ENCODE results near the gene ASAH2. TPM values are rescaled to one million over a fixed set of nuclear protein-coding genes. Genes with fewer than 3 reads are reported as not detected.

Gene ASAH2
- total RNA-seq, 1 experiment from 2014 or later = 4.6 TPM

GRCh38 chr10:50222199-50222598 is 29.1 kb downstream of the ASAH2 start:
- no peak for TF ChIP-seq CTCF (conservative IDR thresholded peaks at IDR 0.05)
- H4K8ac ChIP-seq (replicated peaks; ENCODE audit: insufficient read length, low read depth, low read length) = no peak overlapping the region
- H3K27ac ChIP-seq (ENCODE audit: insufficient read length, low read depth, low read length) = no peak overlapping the region
- no peaks in the 10 kb centered on the region for H3K79me2 ChIP-seq (ENCODE audit: insufficient read depth, low read length)
- no peak overlapping the region for H3K9ac ChIP-seq (ENCODE audit: extremely low read depth, insufficient read length, low read length)
- no peak overlapping the region for H2BK20ac ChIP-seq (ENCODE audit: low read depth, low read length, poor library complexity, severe bottlenecking)
- no peak overlapping the region for H3K23ac ChIP-seq (ENCODE audit: insufficient read length, low read depth, low read length)
- H2BK120ac ChIP-seq (ENCODE audit: low read depth, low read length, poor library complexity, severe bottlenecking) = no peak overlapping the region
- no peak overlapping the region for H2AFZ ChIP-seq (ENCODE audit: low read length)
- H3K4me2 ChIP-seq (ENCODE audit: insufficient read depth, insufficient read length, low read length) = no peak overlapping the region
- no peak overlapping the region for H4K91ac ChIP-seq (ENCODE audit: insufficient read length, low read depth, low read length)
- no peak overlapping the region for H2AK5ac ChIP-seq (ENCODE audit: insufficient read length, low read length)
- no peak overlapping the region for H3K27ac Mint-ChIP-seq
- H3K14ac ChIP-seq (ENCODE audit: insufficient read depth, low read length) = no peak overlapping the region
- DNase-seq = no peak
- no peak overlapping the region for H3K18ac ChIP-seq (ENCODE audit: insufficient read length, low read depth, low read length)
- no peak overlapping the region for H2BK5ac ChIP-seq (ENCODE audit: insufficient read length, low read length)
- no peaks in the 10 kb centered on the region for H3K23me2 ChIP-seq (ENCODE audit: insufficient read length, low read depth, low read length, poor library complexity, severe bottlenecking)
- H4K5ac ChIP-seq (ENCODE audit: insufficient read length, low read depth, low read length) = no peak overlapping the region
- no peaks in the 10 kb centered on the region for H3K36me3 Mint-ChIP-seq (ENCODE audit: insufficient read depth in 1 of 3, low read depth in 3 of 3)
- WGBS (ENCODE audit: extremely low coverage, insufficient read length, low lambda C conversion rate) = no CpG with 5 or more reads among the region's 2 CpGs
- H3K27me3 Mint-ChIP-seq (ENCODE audit: low read depth) = no peaks in the 10 kb centered on the region
- H3K4me3 Mint-ChIP-seq = no peak overlapping the region
- H3T11ph ChIP-seq (ENCODE audit: low read length) = no peak overlapping the region
- no peaks in the 10 kb centered on the region for H3K27me3 ChIP-seq (ENCODE audit: insufficient read depth, low read length)
- no peak overlapping the region for H2BK12ac ChIP-seq (ENCODE audit: insufficient read length, low read depth, low read length)
- no peak overlapping the region for H3K4ac ChIP-seq (ENCODE audit: low read depth, low read length)
- no peak overlapping the region for H3K56ac ChIP-seq (ENCODE audit: insufficient read length, low read depth, low read length)
- no peaks in the 10 kb centered on the region for H3K9me3 ChIP-seq (ENCODE audit: control insufficient read depth, low read depth, low read length)
- H3K4me1 ChIP-seq (ENCODE audit: insufficient read depth, low read length) = no peaks in the 10 kb centered on the region
- no peaks in the 10 kb centered on the region for H3K9me3 Mint-ChIP-seq
- H2BK15ac ChIP-seq (ENCODE audit: low read depth, low read length) = no peak overlapping the region
- H3K4me1 Mint-ChIP-seq = 0 out of 4 replicates have a peak, but pooled peaks cover 0 to under 1% of the 10 kb centered on the region in 2 experiments
- H4K20me1 ChIP-seq (ENCODE audit: control insufficient read depth, insufficient read depth, insufficient read length) = no peaks in the 10 kb centered on the region
- no peaks in the 10 kb centered on the region for H3K79me1 ChIP-seq (ENCODE audit: insufficient read depth, low read depth, low read length, poor library complexity, severe bottlenecking)
